ENCODE results near the gene FBXW10B. TPM values are rescaled to one million over a fixed set of nuclear protein-coding genes. Genes with fewer than 3 reads are reported as not detected.
"Not testable (repeated sequence)": the region's sequence is repeated elsewhere in the genome, so short reads cannot be mapped to it uniquely, and the experiment has no call there.

FBXW10B gene
- total RNA-seq, 1 donor from 2014 or later, result 0.35 TPM

DNA sequence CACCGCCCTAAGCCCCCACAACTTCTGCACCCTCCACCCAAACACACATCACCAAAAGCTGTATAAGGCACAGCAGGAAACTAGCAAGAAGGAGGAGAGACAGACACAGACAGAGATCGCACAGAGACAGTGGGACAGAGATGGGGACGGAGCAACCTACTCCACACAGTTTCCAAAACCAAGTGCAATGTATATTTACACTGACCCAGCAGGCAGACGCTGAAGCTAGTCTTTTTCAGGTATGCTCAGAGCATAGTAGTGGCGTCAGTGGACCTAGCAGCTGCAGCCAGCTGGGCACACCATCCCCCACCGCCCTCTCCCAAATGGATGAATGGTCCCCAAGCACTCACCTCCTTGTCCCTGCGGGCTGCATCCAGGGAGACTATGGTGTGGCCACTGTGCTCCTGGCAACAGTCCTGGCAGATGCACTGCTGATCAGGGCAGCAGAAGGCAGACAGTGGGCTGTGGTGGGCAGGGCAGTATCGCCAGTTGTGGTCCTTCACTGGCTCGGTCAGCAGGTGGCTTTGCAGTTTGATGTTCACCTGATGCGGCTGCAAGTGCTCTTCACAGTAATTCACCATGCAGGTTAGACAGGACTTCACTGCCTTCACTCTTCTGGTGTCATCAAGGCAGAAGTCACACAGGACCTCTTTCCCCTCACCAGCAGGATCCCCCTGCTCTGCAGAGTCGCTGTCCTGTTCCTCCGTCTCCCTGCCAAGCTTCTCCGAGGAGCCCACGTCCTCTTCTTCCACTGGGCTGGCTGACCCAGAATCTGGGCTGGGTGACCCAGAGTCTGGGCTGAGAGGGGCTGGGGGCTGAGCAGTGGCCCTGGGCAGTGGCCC lies 31.5 kb upstream of the FBXW10B start:
- H3K4me3 Mint-ChIP-seq, result peak overlapping the region; percentile 78
- H3K9me3 Mint-ChIP-seq, result no peaks in the 10 kb centered on the region
- peak; percentile 58 for DNase-seq
- peak overlapping the region; percentile 65 for H3K27ac Mint-ChIP-seq
- peaks cover 39% of the 10 kb centered on the region for H3K4me1 Mint-ChIP-seq
- intact Hi-C loops (cut with micrococcal nuclease), result no loop called here
- H3K27me3 Mint-ChIP-seq, result no peaks in the 10 kb centered on the region
- peaks cover 6% of the 10 kb centered on the region for H3K36me3 Mint-ChIP-seq (ENCODE audit: low read depth)

DNA sequence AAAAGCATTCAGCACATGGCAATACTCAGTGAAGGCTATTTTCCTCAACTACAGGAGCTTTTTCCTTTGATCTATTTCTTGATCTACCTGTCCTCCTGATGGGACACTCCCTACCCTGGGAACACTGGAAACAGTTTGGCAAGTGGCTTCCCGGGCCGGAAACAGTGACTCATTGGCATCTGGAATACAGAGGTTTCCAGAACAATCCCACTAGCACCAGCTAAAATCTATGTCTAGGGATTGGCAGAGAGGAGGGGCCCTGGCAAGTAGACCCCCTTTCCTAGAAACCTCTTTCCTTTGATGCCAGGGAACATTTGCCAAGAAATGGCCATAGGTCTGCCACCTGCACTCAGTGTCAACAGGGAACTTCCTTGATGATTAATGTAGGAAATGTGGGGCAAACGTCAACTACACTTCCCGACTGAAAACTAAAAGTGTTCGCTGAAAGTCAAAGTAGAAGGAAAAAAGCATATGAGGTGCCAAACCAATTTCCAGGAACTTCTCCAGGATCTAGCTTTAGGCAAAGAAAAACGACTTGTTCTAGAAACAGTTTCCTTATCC lies 30.4 kb upstream of the FBXW10B start:
- H3K27me3 Mint-ChIP-seq, result no peaks in the 10 kb centered on the region
- H3K9me3 Mint-ChIP-seq, result no peaks in the 10 kb centered on the region
- H3K27ac Mint-ChIP-seq, result peak overlapping the region; percentile 29
- intact Hi-C loops (cut with micrococcal nuclease), result no loop called here
- peaks cover 6% of the 10 kb centered on the region for H3K36me3 Mint-ChIP-seq (ENCODE audit: low read depth)
- H3K4me3 Mint-ChIP-seq, result peak overlapping the region; percentile 78
- no peak for DNase-seq
- H3K4me1 Mint-ChIP-seq, result peaks cover 48% of the 10 kb centered on the region

DNA sequence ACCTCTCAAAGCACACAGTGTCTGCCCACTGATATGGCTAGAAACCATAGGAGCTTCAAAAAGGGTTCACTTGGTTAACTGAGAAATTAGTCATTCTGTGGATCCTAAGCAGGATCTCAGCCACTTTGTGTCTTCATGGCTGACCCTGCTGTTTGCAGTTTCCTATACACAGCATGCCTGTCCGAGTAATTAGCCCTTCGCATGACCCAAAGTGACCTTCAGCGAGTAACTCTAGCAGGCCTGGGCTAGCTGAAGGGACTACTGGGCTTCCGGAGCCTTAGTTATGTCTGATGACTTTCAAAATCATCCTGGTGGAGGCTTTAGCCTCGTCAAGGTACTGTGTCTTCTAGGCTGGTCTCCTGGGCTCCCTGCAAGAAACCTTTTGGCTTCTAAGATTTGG lies 28.9 kb upstream of the FBXW10B start:
- H3K4me1 Mint-ChIP-seq, result peaks cover 48% of the 10 kb centered on the region
- H3K27ac Mint-ChIP-seq, result peak overlapping the region; percentile 74
- intact Hi-C loops (cut with micrococcal nuclease), result no loop called here
- peak overlapping the region; percentile 34 for H3K4me3 Mint-ChIP-seq
- H3K27me3 Mint-ChIP-seq, result no peaks in the 10 kb centered on the region
- no peak for DNase-seq
- H3K36me3 Mint-ChIP-seq (ENCODE audit: low read depth), result peaks cover 6% of the 10 kb centered on the region
- H3K9me3 Mint-ChIP-seq, result no peaks in the 10 kb centered on the region

DNA sequence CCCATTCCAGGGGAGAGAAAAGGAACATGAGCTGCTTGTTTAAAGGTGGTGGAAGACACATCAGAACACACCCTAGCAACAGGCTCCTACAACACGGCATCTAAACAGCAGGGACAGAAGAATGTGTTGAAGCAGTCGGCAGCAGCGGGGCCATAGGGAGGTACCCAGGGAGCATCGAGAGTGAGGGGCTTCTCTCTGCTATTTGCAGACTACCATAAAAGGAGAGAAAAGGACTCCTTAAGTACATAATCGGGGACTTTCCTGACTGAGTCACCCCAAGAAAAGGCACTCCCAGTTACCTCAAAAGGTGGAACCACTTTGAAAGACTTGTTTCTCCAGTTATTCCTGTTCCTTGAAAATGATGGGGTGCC lies 26.4 kb upstream of the FBXW10B start:
- H3K27ac Mint-ChIP-seq, result peak overlapping the region; percentile 81
- intact Hi-C loops (cut with micrococcal nuclease); DNase-seq; H3K27me3 Mint-ChIP-seq; H3K9me3 Mint-ChIP-seq; H3K36me3 Mint-ChIP-seq (ENCODE audit: low read depth): not testable (repeated sequence)
- H3K4me3 Mint-ChIP-seq, result peak overlapping the region; percentile 13
- H3K4me1 Mint-ChIP-seq, result peaks cover 38% of the 10 kb centered on the region

DNA sequence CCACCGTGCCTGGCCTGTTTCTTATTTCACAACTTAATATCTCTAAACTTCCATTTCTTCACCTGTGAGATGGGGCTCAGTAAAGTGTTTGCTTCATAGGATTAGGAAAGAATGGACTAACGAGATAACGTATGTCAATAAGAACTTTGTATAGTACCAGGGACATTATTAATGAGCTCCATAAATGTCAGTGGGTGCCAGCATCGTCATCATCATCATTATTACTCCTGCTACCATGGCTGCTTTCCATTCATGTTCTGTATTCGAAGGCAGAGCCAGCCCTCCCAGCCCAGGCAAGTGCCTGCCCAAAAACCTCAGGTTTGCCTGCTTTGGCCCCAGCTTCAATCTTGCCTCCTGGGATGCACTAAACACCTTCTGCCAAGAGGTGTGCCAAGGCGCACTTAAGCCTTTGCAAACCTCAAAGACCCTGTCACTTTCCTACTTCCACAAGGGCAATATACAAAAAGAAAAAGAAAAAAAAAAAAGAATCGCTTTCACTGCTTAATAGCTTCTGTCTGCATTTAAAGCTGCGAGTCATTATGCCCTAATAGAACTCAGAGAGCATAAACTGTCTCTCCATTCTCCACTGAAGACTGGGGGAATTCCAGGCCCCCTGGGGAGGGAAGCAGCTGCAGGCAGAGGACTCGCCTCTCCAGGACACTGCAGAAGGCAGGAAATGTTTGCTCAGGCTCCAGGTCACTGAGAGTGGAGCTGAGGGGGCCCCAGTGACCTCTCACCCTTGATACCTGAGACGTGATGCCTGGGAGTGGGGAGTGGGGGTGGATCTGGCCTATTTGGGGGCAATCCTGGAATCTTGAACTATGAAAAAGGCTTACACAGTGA lies 25.8 kb upstream of the FBXW10B start:
- intact Hi-C loops (cut with micrococcal nuclease), result not testable (repeated sequence)
- H3K27ac Mint-ChIP-seq, result peak overlapping the region; percentile 81
- H3K4me3 Mint-ChIP-seq, result peak overlapping the region; percentile 13

DNA sequence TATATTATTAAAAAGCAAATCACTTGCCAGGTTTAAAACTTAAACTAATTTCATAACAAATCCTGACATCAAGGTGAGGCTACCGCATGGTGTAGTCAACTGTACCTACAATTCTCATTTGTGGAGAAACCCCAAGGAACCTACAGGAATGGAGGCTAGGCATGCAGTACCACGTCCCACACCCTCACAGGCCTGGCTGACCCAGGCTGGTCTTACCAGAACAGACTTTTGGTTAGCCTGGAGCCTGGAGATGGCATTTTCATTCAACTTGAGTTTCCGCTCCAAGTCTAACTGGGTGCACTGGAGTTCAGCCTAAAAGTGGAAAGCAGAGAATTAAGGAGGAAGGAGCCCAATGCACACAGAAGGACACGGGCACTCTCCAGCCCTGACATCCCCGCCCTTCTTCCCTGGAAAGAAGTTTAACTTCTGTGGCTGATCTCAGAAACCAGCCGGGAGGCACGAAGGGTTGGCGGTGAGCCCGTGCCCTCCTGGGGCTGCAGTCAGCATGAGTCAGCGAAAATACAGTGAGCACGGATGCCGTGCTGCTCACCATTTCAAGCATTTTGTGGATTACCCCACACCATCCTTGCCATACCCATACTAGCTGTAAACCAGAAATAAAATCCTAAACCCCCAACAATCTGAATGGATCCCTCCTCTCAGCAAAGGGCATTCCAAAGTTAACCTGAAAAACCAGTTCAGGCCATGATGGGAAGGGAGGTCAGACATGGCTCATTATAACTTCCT lies 23.2 kb upstream of the FBXW10B start:
- H3K9me3 Mint-ChIP-seq; DNase-seq; intact Hi-C loops (cut with micrococcal nuclease); H3K4me3 Mint-ChIP-seq; H3K36me3 Mint-ChIP-seq (ENCODE audit: low read depth); H3K27ac Mint-ChIP-seq; H3K27me3 Mint-ChIP-seq: not testable (repeated sequence)
- peaks cover 12% of the 10 kb centered on the region for H3K4me1 Mint-ChIP-seq

More for the DNA sequence above, 25.8 kb upstream of the FBXW10B start:
- not testable (repeated sequence) for H3K36me3 Mint-ChIP-seq (ENCODE audit: low read depth); H3K9me3 Mint-ChIP-seq; H3K27me3 Mint-ChIP-seq
- peak; percentile 69 for DNase-seq
- peaks cover 32% of the 10 kb centered on the region for H3K4me1 Mint-ChIP-seq

DNA sequence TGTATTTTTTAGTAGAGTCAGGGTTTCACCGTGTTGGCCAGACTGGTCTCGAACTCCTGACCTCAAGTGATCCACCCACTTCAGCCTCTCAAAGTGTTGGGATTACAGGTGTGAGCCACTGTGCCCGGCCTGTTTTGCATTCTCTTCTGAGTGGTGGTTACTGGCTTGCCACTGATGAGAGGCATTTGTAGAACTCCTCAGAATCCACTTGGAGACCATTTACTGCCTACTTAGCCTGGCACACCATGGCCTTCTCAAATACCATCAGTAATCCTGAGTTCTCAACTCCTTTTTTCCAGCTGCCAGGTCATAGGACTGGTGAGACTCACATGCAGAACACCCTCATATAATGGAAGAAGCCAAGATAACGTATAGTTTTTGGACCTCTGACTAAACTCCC lies 22.5 kb upstream of the FBXW10B start:
- H3K27me3 Mint-ChIP-seq; H3K4me1 Mint-ChIP-seq; H3K9me3 Mint-ChIP-seq; DNase-seq; intact Hi-C loops (cut with micrococcal nuclease); H3K27ac Mint-ChIP-seq; H3K4me3 Mint-ChIP-seq; H3K36me3 Mint-ChIP-seq (ENCODE audit: low read depth): not testable (repeated sequence)

DNA sequence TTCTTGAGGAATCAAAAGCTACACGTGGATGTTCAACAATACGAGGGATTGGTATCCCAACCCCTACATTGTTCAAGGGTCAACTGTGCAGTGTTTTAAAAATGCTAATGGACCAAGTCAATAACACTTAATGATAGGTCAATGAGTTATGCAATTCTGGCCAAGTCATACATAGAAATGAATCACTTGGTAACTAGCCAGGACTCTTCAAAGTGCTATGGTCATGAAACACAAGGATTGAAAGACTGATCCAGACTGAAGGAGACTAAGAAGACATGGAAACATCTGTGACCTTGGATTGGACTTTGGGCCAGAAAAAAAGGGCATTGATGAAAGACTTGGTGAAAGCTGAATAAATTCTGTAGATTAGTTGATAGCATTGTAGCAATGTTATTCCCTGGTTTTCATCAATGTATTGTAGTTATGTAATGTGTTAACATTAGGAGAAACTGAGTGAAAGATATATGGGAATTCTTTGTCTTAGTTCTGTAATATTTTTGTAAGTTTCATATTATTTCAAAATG lies 11.5 kb upstream of the FBXW10B start:
- DNase-seq; H3K4me3 Mint-ChIP-seq; H3K4me1 Mint-ChIP-seq; intact Hi-C loops (cut with micrococcal nuclease); H3K27ac Mint-ChIP-seq; H3K27me3 Mint-ChIP-seq; H3K9me3 Mint-ChIP-seq: not testable (repeated sequence)
- peaks cover 20% of the 10 kb centered on the region for H3K36me3 Mint-ChIP-seq (ENCODE audit: low read depth)

DNA sequence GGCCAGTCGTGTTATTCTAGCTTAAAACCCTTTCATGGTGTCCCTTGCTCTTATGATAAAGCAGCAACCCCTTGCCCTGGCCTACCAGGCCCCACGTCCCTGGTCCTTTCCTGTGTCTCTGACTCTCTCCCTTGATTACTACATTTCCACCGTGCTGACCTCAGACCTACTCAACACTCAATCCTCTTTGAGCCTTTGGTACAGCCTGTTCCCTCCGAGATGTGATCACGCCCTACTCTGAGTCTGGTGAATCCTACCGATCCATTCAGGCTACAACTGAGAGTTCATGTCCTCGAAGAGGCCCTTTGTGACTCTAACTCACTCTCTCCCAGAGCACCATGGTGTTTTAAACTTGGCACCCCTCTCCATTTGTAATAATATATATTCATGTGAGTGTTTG lies 10.5 kb upstream of the FBXW10B start:
- H3K27ac Mint-ChIP-seq; H3K4me3 Mint-ChIP-seq; H3K9me3 Mint-ChIP-seq; DNase-seq; H3K27me3 Mint-ChIP-seq; intact Hi-C loops (cut with micrococcal nuclease); H3K4me1 Mint-ChIP-seq: not testable (repeated sequence)
- H3K36me3 Mint-ChIP-seq (ENCODE audit: low read depth), result peaks cover 19% of the 10 kb centered on the region

DNA sequence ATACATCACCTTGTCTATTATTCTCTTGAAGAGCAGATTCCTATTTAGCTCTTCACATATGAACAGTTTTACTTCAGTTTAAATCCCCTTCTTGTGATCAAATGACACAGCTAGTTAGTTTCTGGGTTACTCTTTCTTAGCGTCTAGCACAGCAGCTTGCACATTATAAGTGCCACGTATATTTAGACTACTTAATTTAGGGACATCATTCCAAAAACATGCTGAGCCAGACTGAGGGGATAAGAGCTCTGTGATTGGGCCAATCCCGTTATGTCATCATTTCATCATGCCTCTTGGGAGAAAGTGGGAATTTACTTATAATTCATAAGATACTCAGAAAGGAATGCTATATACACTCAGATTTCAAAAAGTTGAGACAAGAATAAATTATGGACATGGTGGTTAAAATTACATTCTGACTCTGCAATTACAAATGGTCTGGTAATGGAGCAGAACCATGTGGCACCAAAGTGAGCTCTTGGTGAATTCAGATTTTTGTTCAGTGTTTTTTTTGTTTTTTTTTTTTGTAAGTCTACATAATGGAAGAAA lies 4.2 kb upstream of the FBXW10B start:
- H3K27me3 Mint-ChIP-seq; H3K27ac Mint-ChIP-seq; DNase-seq; H3K4me1 Mint-ChIP-seq; H3K4me3 Mint-ChIP-seq; intact Hi-C loops (cut with micrococcal nuclease); H3K36me3 Mint-ChIP-seq (ENCODE audit: low read depth); H3K9me3 Mint-ChIP-seq: not testable (repeated sequence)

DNA sequence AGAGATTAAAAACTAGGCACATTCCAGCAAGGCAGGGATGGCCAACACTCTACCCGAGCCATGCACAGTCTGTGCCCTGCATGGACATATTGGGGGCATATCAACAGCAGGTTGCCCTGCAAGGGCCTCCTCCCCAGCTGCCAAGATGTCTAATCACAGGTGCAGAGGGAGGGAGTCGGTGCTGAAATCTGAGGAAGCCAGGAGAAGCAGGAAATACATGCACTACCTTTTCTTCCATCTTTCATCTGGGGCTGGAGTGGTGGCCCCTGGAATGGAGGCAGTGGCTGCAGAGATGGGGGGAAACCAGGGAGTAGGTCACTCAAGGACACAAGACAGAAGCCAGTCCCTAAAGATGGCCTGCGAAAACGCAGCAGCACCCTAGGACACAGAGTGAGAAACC lies 3.8 kb upstream of the FBXW10B start:
- not testable (repeated sequence) for H3K4me3 Mint-ChIP-seq, H3K4me1 Mint-ChIP-seq

DNA sequence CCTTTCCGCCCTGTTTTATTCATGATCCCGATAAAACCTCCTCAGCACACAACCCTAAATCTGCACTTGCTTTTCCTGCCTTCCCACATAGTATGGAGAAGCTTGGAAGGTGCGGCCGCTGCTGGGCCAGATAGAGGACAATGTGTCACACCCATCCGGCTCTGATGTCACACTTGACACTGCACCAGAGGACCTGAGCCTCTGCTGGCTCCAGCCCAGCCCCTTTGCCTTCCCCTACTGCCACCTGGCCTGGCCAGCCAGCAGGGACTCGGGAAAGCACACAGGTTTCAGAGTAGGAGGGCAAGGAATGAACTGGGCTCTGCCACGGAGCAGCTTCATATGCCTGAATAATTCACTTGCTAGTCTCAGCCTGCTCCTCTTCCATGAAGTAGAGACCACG lies 2.6 kb upstream of the FBXW10B start:
- H3K27me3 Mint-ChIP-seq; H3K9me3 Mint-ChIP-seq; H3K27ac Mint-ChIP-seq; H3K36me3 Mint-ChIP-seq (ENCODE audit: low read depth); DNase-seq; H3K4me3 Mint-ChIP-seq; H3K4me1 Mint-ChIP-seq; intact Hi-C loops (cut with micrococcal nuclease): not testable (repeated sequence)

More for the DNA sequence above, 3.8 kb upstream of the FBXW10B start:
- DNase-seq; H3K9me3 Mint-ChIP-seq; H3K36me3 Mint-ChIP-seq (ENCODE audit: low read depth); H3K27ac Mint-ChIP-seq; H3K27me3 Mint-ChIP-seq; intact Hi-C loops (cut with micrococcal nuclease): not testable (repeated sequence)

DNA sequence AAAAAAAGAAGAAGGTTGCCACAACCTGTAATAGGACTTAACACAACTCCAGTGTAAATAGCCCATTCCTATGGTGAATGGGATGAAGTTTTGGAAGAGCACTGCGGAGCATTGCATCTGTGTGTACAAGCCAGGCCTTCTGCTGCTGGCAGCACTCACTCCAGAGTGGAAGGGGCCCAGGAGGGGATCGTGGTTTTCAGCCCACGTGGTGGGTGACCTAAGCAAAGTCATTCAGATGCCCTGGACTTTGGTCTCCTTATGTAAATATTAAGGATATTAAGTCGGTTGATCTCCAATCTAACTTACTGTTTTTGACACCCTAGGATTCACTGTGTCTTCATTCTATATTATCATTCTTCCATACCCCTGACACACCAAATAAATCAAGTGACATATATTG lies 2.7 kb downstream of the FBXW10B start:
- H3K4me3 Mint-ChIP-seq; DNase-seq; H3K27ac Mint-ChIP-seq; H3K9me3 Mint-ChIP-seq; H3K36me3 Mint-ChIP-seq (ENCODE audit: low read depth); intact Hi-C loops (cut with micrococcal nuclease); H3K27me3 Mint-ChIP-seq; H3K4me1 Mint-ChIP-seq: not testable (repeated sequence)

Data from activated CD4-positive, alpha-beta T cell treated with anti-CD3 and anti-CD28 coated beads, Interleukin-2, amount 10 ng/mL, durations not matched to agents 24 days and 14 days (primary cell).